Fibroblast of the conjunctiva (primary cell): ENCODE measurements around the gene PMFBP1.

ENCODE experiments used
- DNase-seq: peaks from one replicate; pipeline ENCODE4 v3.0.0-alpha.2; 2010; ENCODE audit warnings: low read depth

The PMFBP1 gene

DNA sequence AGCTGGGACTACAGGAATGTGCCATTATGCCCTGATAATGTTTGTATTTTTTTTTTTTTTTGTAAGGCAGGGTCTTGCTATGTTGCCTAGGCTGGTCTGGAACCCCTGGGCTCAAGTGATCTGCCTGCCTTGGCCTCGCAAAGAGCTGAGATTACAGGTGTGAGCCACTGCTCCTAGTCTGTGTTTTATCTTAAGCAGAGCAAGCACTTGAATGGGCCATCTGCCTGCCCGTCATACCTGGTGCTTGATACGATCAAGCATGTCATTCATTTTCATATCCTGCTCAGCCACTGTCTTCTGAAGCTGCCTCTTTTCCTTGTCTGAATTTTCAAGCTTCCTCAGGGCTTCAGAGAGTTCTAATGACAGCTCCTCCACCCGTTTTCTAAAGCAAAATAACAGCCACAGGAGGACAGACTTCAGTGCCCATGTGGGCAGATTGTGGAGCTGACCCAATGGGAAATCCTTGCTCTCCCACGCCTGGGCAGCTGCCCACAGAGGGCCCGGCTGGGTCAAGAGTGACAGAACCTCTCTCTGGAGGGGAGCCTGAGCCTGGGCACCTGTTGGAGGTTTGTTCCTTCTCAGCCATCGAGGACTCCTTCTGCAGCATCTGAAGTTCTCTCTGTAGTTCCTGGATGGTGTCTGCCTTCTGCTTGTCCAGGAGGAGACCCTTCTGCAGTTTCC is 41.8 kb downstream of the PMFBP1 start:
- DNase-seq, result no peak

DNA sequence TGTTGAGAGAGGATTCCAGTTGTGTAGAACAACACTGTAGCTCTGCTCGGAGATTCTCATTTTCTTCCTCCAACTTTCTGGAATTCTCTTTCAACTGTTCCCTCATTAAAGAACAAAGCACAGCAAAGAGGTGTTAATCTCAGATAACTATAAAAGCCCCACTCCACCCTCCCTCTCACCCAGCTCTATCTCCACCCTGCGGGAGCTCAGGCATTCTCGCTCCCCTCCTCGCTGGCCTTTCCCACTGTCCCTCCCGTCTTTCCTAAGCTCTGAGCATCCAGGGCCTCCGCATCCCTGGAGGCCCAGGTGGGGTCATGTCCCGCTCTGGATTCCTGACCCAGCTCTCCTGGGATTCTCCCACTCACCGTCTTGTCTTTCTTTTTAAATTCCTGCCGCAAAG is 43.3 kb downstream of the PMFBP1 start:
- no peak for DNase-seq

DNA sequence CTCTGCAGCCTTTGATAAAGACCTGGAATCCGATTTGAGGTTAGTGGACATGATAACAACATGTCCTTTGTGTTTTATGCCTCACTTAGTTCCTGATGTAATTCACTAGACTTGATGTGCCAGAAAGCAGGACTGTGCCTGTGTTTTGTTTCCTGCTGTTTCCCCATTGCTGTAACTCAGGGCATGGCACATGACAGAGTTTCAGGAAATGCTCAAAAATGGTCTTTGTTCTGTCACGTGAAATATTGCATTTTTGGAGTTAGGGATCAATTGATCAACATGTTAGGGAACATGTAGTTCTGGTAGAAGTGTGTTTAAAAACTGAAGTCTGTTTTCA is 45.6 kb downstream of the PMFBP1 start:
- no peak for DNase-seq

DNA sequence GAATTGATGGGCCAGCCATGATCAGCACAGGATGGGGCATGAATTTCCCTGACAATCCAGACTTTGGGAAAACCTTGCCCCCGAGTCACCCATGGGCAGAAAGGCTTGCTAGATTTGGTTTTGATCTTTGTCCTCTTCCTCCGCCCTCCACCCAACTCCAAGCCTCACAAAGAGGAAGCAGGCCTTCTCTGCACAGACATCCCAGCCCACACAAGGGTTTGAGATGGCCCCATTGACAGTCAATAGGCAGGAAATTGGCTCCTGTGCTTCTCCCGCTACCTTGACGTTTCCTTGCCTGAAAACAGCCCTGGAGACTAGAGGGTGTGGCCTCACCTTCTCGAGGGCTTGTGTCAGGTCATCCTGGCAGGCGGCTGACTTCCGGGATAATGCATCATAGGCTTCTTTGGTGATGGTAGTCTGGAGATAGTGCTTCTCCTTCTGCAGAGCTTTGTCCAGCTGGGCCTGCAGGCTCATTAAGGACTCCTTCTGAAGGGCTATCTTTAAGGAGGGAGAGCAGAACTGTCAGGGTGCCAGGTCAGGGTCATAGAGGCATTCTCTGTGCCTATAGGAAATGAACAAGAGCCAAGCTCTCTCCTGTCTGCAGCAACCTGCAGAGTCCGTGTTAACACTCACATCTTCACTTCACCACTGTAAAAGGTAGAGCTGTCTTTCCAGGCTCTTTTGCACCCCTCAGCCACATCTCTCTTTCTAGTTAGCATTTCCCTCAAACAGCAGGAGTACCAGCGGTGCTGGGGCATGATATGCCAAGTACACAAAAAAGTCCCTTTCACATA is 46.1 kb downstream of the PMFBP1 start:
- no peak for DNase-seq

DNA sequence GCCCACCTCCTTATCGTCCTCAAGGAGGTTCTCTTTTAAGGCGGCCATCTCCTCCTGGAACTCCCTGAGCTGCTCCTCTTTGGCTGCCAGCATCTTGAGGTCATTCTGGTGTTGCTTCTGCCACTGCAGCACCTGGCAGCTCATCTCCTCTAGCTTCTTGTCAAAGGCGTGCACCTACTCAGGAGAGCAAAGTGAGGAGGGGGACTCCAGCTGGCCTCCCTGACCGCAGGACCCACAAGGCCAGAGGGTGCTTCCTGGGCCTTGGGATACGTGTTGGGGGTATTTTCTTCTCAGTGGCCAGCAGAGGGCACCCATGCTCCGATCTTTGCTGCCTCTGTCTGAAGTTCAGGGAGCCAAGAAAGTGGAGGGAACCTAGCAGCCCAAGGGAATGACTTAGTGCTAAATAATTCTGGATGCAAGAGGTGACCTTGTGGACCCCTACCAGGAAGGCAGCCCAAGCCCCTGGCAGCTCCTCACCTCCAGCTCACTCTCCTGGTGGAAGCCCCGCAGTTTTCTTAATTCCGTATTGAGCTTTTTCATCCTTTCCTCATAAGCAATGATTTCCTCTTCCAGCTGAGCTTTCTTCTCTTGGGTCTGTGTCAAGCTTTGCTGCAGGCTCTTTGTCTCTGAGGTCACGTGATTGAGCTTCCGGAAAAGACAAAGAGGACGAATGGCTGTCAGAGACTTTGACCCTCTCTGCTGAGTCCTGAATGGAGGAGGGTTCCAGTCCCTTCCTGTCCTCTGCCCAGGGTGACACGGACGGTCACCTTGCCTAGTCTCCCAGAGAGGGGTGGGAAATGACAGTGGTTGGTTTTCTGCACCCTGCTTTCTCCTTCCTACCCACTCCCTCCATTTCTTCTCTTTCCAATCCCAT is 47.0 kb downstream of the PMFBP1 start:
- DNase-seq, result peak; percentile 72

DNA sequence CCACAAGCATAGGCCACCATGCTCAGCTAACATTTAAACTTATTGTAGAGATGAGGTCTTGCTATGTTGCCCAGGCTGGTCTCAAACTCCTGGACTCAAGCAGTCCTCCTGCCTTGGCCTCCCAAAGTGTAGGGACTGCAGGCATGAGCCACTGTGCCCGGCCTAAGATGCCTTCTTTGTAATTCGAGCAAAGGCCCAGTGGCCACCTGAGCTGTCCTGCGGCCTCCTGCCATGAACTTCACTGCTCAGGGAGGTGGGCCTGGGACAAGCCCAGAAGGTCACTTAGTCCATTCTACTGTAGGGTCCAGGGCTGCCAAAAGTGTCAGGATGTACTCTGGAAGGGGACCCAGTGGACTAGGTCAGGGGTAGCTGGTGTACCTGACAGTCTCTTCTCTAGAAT is 47.8 kb downstream of the PMFBP1 start:
- DNase-seq, result no peak

DNA sequence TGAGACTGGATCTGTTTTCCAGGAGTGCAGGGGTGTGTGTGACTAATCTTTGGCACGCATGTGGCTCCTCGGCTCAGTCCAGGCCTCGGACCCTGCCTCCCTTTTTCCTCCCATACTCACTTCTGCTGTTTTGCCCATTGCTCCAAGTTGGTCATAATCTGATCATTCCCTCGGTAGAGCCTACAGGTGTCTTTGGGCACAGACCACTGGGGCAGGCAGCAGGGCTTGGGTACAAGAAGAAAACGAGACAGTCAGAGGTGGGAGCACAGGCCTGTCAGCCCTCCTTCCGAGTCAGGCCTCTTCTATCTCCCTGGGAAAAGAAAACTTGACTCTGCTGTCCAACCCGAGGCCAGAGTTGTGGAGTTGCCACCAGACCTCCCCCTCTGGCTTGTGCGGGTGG is 48.5 kb downstream of the PMFBP1 start:
- no peak for DNase-seq

DNA sequence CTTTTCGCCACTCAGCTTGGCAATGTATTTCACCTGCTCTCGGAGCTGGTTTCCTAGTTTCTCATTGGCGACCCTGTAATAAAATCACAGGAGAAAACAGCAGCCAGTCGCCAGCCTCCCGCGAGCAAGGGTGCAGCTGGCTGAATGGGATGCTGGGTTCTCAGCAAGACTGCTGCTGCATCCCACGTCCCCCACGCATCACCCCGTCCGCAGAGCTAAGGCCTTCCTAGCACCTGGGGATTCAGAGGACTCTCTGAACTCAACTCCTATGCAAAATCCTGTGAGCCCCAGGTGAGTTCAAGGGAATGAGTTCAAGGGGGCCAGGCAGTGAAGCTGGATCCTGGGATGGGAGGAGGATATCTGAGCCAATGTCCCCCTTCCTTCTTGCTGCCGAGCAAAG is 49.0 kb downstream of the PMFBP1 start:
- DNase-seq, result no peak

DNA sequence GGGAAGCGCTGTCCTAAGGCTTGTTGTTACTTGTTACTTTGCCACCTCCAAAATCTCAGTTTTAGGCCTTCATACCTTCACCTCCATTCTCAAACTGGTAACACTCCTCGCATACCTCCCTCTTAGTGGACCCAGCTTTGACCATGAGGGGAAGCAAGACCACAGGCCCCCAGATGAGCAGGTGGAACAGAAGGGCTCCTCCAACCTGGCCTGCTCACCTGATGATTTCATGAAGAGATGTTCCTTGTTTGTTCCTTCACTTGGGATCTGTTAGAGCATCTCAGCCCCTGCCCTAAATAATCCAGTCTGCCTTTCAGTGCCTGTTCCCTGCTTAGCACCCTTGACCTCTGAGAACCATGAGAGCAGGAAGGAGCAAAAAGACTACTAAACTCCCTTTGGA is 49.6 kb downstream of the PMFBP1 start:
- no peak for DNase-seq

DNA sequence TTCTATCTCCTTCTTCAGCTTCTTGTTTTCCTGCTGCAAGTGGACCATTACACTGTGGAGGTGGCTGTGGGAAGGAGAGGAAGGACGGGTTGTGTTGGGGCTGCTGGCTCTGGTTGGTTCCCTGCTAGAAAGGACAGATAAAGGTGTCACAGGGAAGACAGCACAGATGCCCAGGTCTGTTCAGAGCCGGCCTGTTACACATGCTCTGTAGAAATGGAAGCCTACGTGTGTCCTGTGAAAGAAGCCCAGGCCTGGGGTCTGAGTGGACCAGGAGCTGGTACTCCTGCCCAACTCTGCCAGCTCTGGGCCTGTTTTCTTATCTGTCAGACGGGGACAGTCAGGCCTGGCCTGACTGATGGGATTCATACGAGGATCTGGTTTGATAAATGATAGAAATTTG is 51.9 kb downstream of the PMFBP1 start:
- no peak for DNase-seq

DNA sequence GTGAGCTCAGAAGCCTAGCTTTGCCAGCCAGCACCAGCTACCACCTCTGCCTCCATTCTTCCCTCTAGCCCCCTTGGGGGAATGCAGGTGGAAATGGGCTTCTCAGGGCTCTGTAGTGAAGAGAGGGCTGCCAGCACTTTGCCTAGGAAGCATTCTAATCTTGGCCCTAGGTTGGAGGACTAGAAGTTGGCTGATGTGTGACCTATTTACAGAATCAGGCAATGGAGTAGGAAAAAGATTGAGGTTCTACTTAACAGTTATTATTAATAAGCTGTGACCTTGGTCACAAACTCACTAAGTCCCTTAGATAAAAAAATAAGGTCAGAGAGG is 58.4 kb downstream of the PMFBP1 start:
- no peak for DNase-seq

DNA sequence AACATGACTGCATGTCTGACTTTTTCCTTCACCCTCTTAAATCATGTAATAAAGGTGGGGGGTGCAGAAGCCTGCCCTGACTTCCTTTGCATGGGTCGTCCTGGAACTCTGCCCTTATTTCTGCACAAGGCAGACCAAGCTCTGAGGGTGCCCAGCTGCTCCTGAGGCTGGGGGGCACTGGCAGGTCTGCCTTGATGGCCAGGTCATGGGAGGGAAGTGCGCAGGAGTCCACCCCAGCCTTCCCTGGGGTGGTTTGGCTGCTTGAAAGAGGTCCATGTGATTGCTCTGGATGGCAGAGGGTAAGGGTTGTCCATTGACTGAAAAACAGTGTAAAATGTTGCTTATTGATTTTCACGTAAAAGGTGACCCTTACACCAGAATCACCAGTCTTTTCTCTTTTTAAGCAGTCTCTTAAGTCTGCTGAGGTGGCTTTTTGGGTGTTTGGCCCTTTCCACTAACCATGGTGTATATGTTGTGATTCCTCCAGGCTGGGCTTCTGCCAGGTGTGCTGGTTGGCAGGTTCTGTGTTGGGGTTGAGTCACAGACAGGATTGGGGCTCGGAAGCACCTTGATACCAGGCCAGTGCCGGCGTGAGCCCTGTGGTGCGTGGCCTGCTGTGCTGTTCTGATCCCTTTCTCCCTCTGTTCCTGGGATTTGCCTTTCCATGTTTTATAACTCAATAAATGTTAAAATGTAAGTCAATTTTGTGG is 58.9 kb downstream of the PMFBP1 start:
- no peak for DNase-seq

DNA sequence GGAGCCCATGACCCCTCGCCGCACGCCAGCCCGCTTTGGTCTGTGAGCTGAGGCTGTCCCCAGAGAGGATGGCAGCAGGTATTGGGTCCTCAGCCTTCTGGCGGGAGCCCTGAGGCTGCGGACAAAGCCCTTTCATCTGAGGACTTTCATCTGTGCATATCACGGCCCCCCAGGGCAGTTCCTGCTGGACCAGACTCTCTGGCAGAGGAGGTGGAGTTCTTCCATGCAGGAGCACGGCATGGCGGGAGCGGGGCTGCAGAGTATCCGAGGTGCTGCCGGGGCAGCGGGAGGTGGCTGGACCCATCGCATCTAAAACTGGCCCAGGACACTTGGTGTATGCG is 59.5 kb downstream of the PMFBP1 start:
- no peak for DNase-seq

DNA sequence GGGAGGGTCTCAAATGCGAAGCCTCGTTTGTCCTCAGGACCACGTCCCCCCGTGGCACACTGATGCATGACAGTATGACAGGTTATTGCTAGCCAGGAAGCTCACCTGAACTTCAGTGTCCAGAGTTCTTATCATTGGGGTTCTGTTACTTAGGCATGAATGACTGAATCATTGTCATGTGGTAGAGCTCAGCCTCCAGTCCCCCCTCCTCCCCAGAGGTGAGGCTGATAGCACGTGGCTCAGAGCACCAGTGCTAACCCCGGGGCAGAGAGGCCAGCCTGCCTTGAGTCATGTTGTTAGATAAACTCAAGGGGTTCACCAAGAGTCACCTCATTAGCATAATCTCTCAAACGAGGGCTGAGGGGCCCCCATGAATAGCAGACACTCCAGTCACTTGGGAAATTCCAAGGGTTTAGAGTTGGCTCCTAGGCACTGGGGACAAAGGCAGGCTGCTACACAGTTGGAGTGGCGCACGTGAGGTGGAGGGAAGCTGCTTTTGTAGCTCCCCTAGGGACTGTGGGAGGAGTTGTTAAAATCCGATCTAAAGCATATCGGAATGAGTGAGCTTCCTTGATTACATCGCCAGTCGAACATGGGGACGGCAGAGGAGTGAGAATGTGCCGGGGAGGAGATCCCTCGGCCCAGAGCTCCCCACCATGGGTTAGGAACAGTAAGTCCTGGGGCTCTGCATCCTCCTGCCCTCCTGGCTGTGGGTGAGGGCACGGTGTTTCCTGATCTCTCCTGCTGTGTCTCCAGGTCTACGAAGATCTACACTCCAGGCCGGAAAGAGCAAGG is 60.1 kb downstream of the PMFBP1 start:
- no peak for DNase-seq

DNA sequence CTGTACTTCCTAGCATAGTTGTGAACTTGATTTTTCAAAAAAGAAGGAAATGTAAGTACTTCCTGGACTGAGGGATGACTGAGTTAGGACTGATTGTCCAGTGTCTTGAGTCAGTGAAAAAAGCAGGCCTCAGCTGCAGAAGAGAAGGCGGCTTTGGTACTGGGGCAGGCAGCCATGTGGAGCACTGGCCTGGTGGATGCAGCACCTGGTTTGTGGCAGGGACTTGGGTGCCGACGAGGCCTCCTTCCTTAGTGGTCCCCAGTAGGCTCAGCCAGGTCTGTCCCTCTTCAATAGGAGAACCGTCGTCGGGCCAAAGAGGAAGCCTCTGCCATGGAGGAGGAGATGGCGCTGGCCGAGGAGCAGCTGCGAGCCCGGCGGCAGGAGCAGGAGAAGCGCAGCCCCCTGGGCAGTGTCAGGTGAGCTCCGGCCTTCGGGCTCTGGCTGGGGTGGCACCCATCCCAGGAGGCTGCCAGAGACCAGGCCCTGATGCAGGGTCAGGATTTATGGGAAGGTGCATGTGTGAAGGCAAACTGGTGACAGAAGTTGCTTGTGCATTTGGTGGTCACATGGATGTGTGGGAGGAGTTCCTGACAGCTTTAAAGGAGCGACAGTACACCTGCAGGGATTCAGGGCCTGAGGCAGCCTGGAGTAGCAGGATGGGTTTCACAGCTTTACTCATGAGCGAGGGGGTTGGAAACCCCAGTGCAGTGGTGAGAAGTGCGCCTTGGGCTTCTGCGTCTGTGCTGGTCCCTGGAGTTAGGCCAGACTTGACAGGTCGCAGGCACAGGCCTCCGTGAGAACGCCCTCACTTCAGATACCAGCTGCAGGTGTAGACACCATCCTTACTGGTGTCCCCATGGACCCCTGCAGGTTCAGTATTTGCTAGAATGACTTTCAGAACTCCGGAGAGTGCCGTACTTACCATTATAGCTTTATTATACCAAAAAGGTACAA is 61.0 kb downstream of the PMFBP1 start:
- DNase-seq, result no peak

DNA sequence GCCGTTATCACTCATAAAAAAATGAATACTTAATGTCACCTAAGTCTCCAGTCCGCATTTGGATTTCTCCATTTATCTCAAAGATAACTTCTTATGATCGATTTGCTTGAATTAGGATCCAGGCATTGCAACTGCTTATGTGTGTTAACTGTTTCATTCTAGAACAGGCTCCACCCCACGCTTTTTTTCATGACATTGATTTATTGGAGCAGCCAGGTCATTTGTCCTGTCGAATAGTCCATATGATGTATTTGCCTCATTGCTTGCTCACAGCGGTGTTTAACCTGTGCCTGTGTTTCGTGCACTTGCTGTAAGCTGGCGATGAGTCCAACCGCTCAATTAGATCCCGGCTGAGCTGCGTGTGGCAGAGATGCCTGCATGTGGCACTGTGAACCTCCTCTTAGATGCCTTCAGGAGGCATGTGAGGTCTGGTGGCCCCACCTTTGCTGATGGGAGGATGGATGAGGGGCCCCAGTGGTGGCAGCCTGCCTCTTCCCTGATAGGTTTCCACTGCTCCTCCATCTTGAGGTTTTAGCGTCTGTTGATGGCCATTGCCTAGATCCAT is 61.9 kb downstream of the PMFBP1 start:
- no peak for DNase-seq

DNA sequence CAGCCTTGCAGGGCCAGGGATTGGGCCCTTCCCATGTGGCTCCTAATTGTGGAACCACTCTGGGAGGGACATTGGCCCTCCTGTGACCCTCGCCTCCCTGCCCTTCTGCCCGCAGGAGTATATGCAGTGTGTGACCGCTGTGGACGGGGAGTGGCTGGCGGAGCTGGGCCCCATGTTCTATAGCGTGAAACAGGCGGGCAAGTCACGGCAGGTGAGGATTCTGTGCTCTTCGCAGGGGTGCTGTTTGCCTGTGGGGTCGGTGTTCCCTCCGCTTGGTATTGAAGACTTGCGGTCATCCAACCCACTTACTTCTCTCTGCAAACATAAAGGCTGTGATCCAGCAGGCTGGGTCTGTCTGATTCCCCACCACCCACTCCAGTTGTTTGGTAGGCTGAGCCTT is 62.7 kb downstream of the PMFBP1 start:
- no peak for DNase-seq

DNA sequence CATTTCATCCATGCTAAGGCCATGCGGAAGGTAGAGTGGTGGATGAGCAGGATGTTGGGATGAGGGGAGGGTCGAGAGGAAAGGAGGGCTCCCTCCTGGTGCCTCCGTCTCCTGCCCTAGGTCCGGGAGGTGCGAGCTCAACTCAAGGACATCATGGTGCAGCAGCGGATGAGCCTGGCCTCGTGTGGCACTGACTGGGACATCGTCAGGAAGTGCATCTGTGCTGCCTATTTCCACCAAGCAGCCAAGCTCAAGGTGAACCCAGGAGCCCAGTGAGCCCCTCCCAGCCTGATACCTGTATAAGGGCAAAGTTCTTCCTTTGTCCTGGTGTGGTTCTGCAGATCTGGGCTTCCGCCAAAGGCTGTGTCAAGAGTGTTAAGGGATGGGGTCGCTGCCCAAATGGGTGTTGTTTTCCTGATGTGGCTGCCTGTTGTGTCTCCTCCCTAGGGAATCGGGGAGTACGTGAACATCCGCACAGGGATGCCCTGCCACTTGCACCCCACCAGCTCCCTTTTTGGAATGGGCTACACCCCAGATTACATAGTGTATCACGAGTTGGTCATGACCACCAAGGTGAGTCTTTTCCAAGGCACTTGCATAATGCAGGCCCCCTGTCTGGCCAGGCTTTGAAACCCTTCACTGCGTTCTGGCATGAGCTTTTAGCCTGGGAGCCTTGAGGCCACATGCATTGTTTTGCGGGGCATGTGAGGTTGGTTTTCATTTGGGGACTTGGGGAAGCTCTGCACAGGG is 63.4 kb downstream of the PMFBP1 start:
- DNase-seq, result no peak

DNA sequence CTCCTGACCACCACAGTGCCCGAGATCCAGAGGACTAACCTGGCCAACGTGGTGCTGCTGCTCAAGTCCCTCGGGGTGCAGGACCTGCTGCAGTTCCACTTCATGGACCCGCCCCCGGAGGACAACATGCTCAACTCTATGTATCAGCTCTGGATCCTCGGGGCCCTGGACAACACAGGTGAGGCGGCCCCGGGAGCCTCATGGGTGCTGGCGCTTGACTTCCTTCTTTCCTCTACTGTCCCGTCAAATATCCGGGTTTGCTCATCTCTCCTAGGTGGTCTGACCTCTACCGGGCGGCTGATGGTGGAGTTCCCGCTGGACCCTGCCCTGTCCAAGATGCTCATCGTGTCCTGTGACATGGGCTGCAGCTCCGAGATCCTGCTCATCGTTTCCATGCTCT is 64.6 kb downstream of the PMFBP1 start:
- no peak for DNase-seq

DNA sequence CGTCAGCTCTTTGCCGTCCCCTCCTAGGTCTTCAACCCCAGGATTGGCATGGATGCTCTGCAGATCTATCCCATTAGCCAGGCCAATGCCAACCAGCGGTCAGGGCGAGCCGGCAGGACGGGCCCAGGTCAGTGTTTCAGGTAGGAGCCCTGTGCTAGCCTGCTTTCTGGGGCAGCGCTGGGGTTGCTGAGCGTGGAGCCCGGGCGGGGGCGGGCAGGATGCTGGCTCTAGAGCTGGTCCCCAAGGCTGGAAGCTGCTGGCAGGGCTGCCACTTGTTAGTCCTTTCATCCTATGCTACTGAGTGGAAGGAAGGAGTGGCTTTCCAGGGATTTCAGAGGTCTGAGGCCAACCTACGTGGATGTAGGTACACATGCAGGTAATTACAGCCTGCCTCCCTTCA is 66.0 kb downstream of the PMFBP1 start:
- no peak for DNase-seq
